ENCODE measurements around the gene TMEM179.
A peak's percentile ranks its signal among the peaks of the same experiment; 100 is the strongest.

TMEM179 gene

DNA sequence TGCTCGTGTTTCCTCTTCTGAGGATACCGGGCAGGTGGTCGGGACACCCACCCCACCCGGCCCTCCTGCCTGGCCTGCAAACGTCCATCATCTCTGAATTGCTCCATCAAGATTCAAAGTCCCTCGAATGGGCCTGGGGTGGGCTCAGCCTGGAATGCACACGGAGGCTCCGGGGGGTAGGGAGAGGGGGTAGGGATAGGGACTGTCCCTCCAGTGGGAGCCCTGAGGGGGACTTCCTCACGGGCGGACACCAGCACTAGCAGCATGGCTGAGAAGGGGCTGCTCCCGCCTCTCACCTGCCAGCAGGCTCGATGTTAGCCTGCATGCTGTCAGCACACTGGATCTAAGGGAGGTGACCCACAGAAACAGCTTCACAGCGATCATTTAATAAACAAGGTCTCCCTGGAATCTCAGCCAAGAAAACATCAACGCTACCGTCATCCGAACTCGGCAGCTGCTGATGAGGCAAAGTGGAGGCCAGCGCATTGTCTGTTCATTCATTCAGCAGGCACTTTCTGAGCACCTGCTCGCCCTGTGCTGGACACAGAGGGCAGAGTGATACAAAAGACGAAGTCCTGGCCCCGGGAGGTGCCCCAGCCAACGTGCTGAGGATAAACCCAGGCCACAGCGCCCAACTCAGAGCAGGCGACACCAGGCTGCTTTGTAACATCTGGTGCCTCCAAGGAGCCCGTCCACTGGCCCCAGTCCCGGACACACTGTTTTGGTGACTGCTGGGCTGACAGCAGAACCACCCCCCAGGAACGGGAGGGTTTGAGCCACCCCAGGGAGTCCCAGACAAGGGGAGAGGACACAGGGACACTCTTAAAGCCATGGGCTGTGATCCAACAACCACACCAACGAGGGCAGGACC, 6.3 kb downstream of the TMEM179 start:
- peak; percentile 62 for DNase-seq

GRCh38 chr14:104597576-104597975, 7.0 kb downstream of the TMEM179 start:
- DNase-seq = no peak

GRCh38 chr14:104596927-104597351, 7.6 kb downstream of the TMEM179 start:
- DNase-seq = no peak

- DNase-seq = no peak
Observed at GRCh38 chr14:104596451-104596918, 8.1 kb downstream of the TMEM179 start.

- DNase-seq = no peak
Observed at GRCh38 chr14:104595911-104596450, 8.6 kb downstream of the TMEM179 start.

DNA sequence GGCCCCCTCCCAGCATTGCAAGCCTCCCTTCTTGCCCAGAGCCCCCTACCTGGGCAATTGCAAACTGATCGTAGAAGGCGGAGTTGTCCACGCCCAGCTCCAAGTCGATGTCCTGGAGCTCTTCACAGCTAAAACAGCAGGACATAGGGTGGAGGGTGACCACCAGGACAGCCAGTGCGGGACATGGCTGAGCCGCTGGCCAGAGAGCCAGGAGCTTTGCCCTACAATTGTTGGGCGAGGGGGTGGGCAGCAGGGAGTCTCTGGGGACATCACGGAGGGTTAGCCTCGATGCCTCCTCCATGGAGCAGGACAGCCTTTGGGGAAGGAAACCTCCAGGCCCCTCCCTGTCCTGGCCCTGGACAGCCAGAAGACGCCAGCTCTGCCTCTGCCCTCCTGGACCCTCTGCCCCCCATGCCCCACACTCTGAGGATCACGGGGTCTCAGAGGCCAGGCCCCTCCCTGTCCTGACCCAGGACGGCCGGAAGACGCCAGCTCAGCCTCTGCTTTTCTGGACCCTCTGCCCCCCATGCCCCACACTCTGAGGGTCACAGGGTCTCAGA, 9.4 kb downstream of the TMEM179 start:
- no peak for DNase-seq

DNA sequence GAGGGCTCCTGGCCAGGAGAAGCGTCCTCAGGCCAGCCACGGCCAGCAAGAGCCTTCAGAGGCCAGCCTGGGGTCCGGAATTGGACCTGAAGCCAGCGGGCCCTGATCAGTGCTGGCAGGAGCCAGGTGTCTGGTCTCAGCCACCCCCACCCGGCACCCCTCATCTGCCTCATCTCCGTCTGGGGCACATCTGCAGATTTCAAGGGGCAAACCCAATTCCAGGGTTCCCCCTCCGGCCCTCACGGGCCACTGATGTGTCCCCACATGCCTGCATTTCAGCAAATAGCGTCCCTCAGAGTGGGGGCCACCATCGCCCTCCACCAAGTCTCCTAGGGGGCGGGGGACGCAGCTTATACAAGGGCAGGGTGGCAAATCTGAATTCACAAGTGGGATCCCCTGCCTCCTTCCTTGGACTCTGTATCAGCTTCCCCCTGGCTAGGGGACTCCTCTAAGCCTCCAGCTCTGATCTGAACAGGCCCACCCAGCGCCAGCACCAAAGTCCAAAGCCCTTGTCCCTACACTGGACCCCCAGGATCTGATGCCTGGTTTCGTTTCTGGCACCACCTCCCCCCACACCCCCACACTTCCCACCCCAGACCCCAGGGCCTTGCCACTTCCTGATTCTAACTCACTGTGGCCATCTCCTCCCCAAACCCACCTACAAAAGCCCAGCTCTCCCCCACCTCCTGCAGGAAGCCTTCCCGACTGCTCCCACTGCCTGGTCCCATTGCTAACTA, 10.1 kb downstream of the TMEM179 start:
- no peak for DNase-seq

DNA sequence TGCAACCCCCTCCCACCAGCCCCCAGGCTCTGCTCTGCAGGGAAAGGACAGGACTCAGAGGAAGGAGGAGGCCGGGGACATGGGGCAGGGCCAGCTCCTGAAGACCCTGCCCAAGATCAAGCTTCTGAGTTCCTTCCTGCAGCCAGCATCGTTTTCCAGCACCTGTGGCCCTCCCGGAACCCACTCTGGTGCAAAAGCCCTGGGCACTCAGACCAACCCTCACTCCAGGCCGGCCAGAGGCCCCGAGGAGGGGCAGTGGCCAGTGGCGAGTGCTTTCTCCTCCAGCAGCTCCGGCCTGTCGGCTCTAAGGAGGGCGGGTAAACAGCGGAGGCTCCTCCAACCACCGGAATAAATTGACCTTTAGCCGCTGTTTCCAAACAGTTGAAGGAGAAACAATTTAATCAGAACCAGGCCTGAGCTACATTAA, 10.8 kb downstream of the TMEM179 start:
- DNase-seq = no peak

DNA sequence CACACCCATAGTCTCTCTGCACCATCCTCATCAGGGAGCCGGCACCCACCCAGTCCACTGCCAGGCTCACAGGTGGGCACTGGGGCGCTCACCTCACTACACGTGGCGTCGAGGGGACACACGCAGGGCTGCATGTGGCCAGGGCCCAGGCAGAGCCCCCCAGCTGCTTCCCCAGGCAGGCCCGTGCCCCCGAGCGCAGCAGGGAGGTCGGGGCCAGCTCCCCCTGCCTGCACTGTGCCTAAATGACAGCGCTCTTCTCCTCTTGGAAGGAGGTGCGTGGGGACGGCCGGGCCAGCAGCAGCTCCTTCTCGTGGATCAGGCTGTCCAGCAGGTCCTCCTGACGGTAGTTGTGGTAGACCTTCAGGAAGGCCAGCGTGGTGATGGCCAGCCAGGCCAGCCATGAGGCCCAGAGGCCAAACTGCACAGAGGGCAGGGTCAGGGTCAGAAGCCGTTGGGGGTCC, 11.3 kb downstream of the TMEM179 start:
- DNase-seq = no peak

DNA sequence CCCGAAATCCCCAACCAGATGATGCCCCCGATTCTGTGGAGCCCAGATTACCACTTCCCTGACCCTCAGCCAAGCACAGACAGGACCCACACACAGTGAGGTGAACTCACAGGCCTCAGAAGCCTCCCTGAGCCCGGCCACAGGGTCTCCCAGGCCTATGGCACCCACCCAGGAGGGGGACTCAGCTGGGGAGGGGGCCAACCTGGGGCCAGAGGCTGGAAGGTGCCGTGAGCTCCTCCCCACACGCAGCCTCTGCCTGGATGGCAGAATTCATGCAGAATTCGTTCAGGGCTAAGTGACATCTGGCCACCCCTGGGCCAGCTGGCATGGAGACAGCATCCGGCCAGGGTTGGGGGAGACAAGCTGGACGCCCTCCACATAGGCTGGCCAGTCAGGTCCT, 11.8 kb downstream of the TMEM179 start:
- no peak for DNase-seq

- DNase-seq = no peak
Observed at GRCh38 chr14:104592292-104592672, 12.3 kb downstream of the TMEM179 start.

DNA sequence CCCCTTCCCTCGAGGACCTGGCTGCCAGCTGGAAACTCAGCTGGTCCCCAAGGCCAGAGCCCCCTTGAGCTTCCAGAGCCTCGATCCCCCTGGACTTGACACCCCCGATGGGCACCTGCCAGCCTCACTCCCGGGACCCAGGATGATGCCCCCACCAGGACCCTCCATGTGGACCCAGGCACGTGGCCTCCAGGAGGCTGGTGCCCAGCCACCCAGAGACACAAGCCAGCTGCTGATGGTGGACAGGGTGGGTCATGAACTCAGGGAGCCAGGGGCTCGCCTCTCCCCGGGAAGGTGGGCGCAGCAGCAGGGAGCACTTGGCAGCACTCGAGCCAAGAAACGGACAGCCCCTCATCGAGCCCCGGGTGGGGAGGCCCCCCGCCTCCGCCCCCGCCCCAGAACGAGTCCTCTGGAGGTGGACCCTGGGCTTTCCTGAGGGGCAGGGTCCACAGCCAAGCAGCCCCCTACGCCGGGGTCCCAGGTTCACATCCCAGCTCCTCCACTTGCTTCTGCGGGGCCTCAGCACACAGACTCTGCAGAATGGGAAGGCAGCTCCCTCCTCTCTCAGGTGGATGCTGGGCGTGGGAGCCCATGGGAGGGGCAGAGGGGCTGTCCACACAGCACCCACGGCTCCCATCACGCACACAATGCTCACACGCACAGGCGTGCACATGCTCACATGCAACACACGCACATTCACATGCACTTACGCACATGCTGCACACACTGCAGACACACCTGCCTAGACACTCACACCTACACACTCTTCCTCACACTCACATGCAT, 12.9 kb downstream of the TMEM179 start:
- DNase-seq = no peak

- no peak for DNase-seq
Observed at GRCh38 chr14:104591031-104591430, 13.5 kb downstream of the TMEM179 start.

DNA sequence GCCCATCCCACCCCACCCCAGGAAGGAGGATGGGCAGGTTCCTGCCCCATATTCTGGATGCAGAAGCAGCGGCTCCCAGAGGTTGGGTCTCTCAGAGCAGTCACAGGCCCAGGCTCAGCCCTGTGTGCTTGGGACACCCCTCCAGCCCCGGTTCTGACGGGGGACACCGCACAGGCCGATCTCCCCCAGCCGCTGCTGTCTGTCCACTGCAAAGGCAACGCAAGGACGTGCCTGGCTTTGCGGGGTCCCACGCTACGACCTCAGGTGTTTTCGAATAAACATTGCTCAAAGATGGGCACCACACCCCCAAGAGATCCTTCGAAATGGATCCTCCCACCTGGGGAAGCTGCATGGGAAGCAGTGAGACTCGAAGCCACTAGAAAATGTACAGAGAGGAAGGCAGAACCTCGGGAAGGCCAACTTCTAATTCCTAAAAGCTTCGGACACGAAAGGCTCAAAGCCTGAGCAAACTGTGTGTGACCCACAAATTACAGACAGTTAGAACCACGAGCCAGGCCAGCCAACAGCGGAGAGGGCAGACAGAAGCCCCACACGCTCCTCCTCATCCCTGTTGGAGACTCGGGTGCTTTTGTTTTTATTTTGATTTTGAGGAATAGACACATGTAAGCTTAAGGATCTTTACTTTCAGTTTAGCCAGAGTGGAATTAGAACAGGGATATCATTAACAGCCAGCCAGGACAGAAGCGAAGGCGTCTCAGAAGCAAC, 14.2 kb downstream of the TMEM179 start:
- DNase-seq = no peak

DNA sequence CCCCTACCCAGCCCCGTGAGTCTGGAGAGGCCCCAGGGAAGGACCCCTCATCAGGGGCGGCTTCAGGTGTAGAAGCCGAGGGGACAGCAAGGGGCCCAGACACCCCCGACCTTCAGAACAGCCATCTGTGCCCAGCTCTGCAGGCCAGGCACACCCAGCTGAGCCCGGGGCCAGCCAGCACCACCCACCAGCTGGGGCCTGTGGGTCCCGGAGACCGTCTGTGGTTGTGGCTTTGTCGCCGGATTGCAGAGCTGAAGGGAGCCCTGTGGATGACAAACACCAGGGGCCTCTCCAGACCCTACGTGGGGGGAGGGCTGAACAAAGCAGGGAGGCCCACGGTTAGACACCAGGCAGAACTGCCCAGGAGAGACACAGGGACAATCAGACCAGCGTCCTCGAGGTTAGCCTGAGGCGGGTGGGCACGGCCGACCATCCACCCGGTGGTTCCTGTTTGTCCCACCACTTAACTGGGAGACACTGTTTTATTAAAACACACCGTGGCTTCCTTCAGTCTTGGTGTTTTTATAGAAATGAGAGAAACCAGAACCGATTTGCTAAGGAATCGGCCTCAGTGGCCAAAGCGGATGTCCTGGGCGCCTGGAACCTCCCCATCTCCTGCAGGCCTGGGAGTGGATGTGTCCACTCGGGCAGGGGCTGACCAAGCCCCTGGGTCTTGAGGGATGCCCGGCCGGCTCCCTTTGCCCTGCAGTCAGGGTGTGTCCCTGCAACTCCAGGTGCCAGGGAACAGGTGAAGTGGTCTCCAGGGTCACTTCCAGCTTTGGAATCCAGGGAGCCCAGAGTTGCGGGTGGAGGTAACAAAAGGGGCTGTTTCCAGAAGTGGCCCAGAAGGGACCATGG, 15.0 kb downstream of the TMEM179 start:
- DNase-seq = no peak

DNA sequence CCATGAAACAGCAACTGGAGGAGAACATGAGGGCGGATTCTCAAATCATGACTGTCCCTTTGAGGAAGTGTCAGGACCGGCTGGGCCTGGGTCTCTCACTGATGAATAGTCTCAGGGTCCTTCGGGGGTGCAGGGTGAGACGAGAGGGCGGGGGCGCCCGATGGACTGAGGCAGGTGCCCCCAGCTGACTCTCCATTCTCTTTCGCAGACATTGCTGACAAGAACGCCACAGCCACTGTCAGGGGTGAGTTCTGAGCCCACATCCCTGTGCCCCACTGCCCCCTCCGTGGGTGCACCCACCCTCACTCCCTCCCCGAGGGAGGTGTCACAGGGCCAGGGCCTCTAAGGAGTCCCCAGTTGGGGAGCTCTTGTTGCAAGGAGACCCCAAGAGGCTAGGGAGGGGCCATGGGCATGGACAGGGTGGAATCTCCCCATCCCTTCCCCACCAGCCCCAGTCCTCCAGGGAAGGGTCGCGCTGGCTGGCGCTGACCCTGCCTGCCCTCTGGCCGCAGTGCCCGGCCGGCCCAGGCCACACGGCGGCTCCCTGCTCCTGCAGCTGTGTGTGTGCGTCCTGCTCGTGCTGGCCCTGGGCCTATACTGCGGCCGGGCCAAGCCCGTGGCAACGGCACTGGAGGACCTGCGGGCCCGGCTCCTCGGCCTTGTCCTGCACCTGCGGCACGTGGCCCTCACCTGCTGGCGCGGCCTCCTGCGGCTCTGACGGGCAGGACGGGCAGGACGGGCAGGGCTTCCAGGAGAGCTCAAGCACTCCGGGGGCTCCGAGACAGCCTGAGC, 16.3 kb downstream of the TMEM179 start:
- peak; percentile 27 for DNase-seq

DNA sequence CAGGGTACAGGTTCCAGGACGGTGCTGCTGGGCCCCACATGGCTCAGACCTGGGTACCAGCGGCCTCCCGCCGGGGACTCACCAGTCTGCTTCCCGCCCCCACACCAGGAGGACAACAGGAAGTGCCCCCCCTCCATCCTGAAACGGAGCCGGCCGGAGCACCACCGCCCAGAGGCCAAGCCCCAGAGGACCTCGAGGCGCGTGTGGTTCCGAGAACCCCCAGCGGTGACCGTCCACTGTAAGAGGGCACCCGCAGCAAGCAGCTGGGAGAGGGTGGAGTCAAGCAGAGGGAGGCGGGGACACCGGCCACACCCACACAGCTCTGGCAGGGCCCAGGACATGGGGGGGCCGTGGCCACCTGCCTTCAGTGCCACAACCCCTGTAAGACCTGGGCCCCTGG, 16.9 kb downstream of the TMEM179 start:
- DNase-seq = no peak

GRCh38 chr14:104586832-104587620, 17.5 kb downstream of the TMEM179 start:
- peak; percentile 59 for DNase-seq
